ENCODE measurements around the gene LIN9. TPM values are rescaled to one million over a fixed set of nuclear protein-coding genes. Genes with fewer than 3 reads are reported as not detected.
"Not testable (repeated sequence)": the region's sequence is repeated elsewhere in the genome, so short reads cannot be mapped to it uniquely, and the experiment has no call there.

Gene LIN9
- total RNA-seq, 1 donor from 2014 or later, result 4.6 TPM

- TF ChIP-seq, protein P1, sequence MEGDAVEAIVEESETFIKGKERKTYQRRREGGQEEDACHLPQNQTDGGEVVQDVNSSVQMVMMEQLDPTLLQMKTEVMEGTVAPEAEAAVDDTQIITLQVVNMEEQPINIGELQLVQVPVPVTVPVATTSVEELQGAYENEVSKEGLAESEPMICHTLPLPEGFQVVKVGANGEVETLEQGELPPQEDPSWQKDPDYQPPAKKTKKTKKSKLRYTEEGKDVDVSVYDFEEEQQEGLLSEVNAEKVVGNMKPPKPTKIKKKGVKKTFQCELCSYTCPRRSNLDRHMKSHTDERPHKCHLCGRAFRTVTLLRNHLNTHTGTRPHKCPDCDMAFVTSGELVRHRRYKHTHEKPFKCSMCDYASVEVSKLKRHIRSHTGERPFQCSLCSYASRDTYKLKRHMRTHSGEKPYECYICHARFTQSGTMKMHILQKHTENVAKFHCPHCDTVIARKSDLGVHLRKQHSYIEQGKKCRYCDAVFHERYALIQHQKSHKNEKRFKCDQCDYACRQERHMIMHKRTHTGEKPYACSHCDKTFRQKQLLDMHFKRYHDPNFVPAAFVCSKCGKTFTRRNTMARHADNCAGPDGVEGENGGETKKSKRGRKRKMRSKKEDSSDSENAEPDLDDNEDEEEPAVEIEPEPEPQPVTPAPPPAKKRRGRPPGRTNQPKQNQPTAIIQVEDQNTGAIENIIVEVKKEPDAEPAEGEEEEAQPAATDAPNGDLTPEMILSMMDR (IDR thresholded peaks at IDR 0.05; ENCODE audit: unreplicated experiment), result no peak
- H3K9me3 Mint-ChIP-seq (ENCODE audit: unreplicated experiment), result no peaks in the 10 kb centered on the region
- DNase-seq (ENCODE audit: low spot score), result no peak
- no peaks in the 10 kb centered on the region for H3K27me3 Mint-ChIP-seq (ENCODE audit: unreplicated experiment)
- no peak overlapping the region for H3K27ac Mint-ChIP-seq (ENCODE audit: unreplicated experiment)
- H3K4me3 Mint-ChIP-seq (ENCODE audit: unreplicated experiment), result no peak overlapping the region
- no peaks in the 10 kb centered on the region for H3K4me1 Mint-ChIP-seq (ENCODE audit: unreplicated experiment)
- H3K36me3 Mint-ChIP-seq (ENCODE audit: low read depth, unreplicated experiment), result no peaks in the 10 kb centered on the region
Observed at GRCh38 chr1:226268421-226269124, 40.4 kb downstream of the LIN9 start.

GRCh38 chr1:226261818-226262217 is 47.1 kb downstream of the LIN9 start:
- H3K27me3 Mint-ChIP-seq (ENCODE audit: unreplicated experiment), result no peaks in the 10 kb centered on the region
- H3K36me3 Mint-ChIP-seq (ENCODE audit: low read depth, unreplicated experiment), result peaks cover 34% of the 10 kb centered on the region
- TF ChIP-seq, protein P1 (IDR thresholded peaks at IDR 0.05; ENCODE audit: unreplicated experiment), result no peak
- no peak for DNase-seq (ENCODE audit: low spot score)
- H3K27ac Mint-ChIP-seq (ENCODE audit: unreplicated experiment), result no peak overlapping the region
- H3K9me3 Mint-ChIP-seq (ENCODE audit: unreplicated experiment), result no peaks in the 10 kb centered on the region
- no peaks in the 10 kb centered on the region for H3K4me1 Mint-ChIP-seq (ENCODE audit: unreplicated experiment)
- no peak overlapping the region for H3K4me3 Mint-ChIP-seq (ENCODE audit: unreplicated experiment)

- no peak for DNase-seq (ENCODE audit: low spot score)
- Mint-ChIP-seq H3K4me3 (ENCODE audit: unreplicated experiment) (no peak overlapping the region), H3K36me3 (ENCODE audit: low read depth, unreplicated experiment) (peaks cover 11% of the 10 kb centered on the region), H3K4me1 (ENCODE audit: unreplicated experiment) (no peaks in the 10 kb centered on the region), H3K27ac (ENCODE audit: unreplicated experiment) (no peak overlapping the region), H3K27me3 (ENCODE audit: unreplicated experiment) (no peaks in the 10 kb centered on the region), H3K9me3 (ENCODE audit: unreplicated experiment) (no peaks in the 10 kb centered on the region)
- TF ChIP-seq, protein P1 (IDR thresholded peaks at IDR 0.05; ENCODE audit: unreplicated experiment), result no peak
Observed at GRCh38 chr1:226255380-226255779, 53.6 kb downstream of the LIN9 start.

GRCh38 chr1:226253933-226254332 is 55.0 kb downstream of the LIN9 start:
- TF ChIP-seq, protein P1 (IDR thresholded peaks at IDR 0.05; ENCODE audit: unreplicated experiment), result no peak
- Mint-ChIP-seq H3K9me3 (ENCODE audit: unreplicated experiment) (no peaks in the 10 kb centered on the region), H3K27me3 (ENCODE audit: unreplicated experiment) (no peaks in the 10 kb centered on the region), H3K27ac (ENCODE audit: unreplicated experiment) (no peak overlapping the region), H3K4me1 (ENCODE audit: unreplicated experiment) (no peaks in the 10 kb centered on the region), H3K36me3 (ENCODE audit: low read depth, unreplicated experiment) (no peaks in the 10 kb centered on the region), H3K4me3 (ENCODE audit: unreplicated experiment) (no peak overlapping the region)
- no peak for DNase-seq (ENCODE audit: low spot score)

DNA sequence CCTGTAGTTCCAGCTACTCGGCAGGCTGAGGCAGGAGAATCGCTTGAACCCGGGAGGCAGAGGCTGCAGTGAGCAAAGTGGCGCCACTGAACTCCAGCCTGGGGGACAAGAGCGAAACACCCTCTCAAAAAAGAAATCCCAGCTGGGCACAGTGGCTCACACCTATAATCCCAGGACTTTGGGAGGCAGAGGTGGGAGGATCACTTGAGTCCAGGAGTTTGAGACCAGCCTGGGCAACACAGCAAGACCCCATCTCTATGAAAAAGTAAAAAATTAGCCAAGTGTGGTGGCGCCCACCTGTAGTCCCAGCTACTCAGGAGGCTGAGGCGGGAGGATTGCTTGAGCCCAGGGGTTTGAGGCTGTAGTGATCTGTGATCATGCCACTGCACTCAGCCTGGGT is 56.1 kb downstream of the LIN9 start:
- not testable (repeated sequence) for H3K27me3 Mint-ChIP-seq (ENCODE audit: unreplicated experiment); H3K4me3 Mint-ChIP-seq (ENCODE audit: unreplicated experiment); H3K27ac Mint-ChIP-seq (ENCODE audit: unreplicated experiment); H3K9me3 Mint-ChIP-seq (ENCODE audit: unreplicated experiment); H3K36me3 Mint-ChIP-seq (ENCODE audit: low read depth, unreplicated experiment); H3K4me1 Mint-ChIP-seq (ENCODE audit: unreplicated experiment); DNase-seq (ENCODE audit: low spot score)

Measured in endothelial cell (in vitro differentiated cells).